ENCODE measurements around the gene LCN15.

DNA sequence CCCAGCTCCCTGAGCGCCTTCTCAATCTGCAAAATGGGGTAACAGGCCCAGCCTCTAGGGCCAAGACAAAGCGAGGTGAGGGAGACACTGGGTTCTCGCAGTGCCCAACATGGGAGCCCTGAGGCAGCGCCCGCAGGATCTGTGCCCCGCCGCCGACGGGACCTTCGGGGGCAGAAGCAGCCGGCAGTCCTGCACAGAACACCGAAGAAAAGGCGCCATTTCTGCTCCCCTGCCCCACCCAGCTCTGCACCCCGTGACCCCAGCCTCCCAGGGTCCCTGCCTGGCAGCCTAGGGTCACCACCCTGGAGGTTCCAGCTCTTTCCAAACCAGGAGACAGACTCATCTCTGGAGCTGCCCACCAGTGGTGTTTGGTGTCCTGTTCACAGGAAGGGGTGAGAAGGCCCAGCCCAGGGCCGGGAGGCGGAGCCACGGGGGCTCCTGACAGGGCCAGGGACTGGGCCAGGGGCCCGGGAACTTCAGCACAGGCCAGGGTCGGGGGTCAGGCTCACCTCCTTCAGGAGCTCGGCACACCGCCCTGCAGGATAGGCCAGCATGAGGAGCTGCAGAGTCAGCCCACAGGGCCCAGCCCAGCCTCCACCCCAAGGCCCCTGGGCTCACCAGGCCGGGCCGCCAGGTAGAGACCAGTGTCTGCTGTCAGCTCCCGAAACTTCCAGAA, 9.6 kb downstream of the LCN15 start:
- TF ChIP-seq ZNF8 (CRISPR knock-in tag; IDR thresholded peaks at IDR 0.05), result no peak
- no peak for TF ChIP-seq PPARA (CRISPR knock-in tag; IDR thresholded peaks at IDR 0.05; ENCODE audit: borderline replicate concordance)
- no peak for TF ChIP-seq TCF4 (CRISPR knock-in tag; IDR thresholded peaks at IDR 0.05; ENCODE audit: borderline replicate concordance)
- TF ChIP-seq RARB (CRISPR knock-in tag; IDR thresholded peaks at IDR 0.05), result no peak
- TF ChIP-seq TOX (CRISPR knock-in tag; IDR thresholded peaks at IDR 0.05; ENCODE audit: borderline replicate concordance), result no peak
- TF ChIP-seq OSR1 (CRISPR knock-in tag; IDR thresholded peaks at IDR 0.05), result no peak
- TF ChIP-seq ISL1 (CRISPR knock-in tag; IDR thresholded peaks at IDR 0.05), result no peak
- TF ChIP-seq, protein P1, sequence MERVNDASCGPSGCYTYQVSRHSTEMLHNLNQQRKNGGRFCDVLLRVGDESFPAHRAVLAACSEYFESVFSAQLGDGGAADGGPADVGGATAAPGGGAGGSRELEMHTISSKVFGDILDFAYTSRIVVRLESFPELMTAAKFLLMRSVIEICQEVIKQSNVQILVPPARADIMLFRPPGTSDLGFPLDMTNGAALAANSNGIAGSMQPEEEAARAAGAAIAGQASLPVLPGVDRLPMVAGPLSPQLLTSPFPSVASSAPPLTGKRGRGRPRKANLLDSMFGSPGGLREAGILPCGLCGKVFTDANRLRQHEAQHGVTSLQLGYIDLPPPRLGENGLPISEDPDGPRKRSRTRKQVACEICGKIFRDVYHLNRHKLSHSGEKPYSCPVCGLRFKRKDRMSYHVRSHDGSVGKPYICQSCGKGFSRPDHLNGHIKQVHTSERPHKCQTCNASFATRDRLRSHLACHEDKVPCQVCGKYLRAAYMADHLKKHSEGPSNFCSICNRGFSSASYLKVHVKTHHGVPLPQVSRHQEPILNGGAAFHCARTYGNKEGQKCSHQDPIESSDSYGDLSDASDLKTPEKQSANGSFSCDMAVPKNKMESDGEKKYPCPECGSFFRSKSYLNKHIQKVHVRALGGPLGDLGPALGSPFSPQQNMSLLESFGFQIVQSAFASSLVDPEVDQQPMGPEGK (CRISPR knock-in tag; IDR thresholded peaks at IDR 0.05; ENCODE audit: borderline replicate concordance), result no peak
- no peak for TF ChIP-seq BACH2 (CRISPR knock-in tag; IDR thresholded peaks at IDR 0.05; ENCODE audit: borderline replicate concordance)
- TF ChIP-seq ZFP30 (CRISPR knock-in tag; IDR thresholded peaks at IDR 0.05), result no peak
- TF ChIP-seq, protein P2, sequence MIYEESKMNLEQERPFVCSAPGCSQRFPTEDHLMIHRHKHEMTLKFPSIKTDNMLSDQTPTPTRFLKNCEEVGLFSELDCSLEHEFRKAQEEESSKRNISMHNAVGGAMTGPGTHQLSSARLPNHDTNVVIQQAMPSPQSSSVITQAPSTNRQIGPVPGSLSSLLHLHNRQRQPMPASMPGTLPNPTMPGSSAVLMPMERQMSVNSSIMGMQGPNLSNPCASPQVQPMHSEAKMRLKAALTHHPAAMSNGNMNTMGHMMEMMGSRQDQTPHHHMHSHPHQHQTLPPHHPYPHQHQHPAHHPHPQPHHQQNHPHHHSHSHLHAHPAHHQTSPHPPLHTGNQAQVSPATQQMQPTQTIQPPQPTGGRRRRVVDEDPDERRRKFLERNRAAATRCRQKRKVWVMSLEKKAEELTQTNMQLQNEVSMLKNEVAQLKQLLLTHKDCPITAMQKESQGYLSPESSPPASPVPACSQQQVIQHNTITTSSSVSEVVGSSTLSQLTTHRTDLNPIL (CRISPR knock-in tag; IDR thresholded peaks at IDR 0.05; ENCODE audit: low read depth), result no peak

Data from SK-N-SH treated with all-trans-retinoic acid at 6 μM for 48 hours (cell line).